HL-60 (cell line): ENCODE measurements around the gene KCNJ14.

Experiments used
- CTCF ChIP-seq: IDR thresholded peaks from one replicate; pipeline ENCODE4 v1.5.1; 2011; ENCODE audit warnings: low read length, control low read depth, inconsistent platforms; ENCODE audit not compliant: insufficient read depth
- GABPA ChIP-seq: IDR thresholded peaks from 2 replicates; pipeline ENCODE4 v1.6.1; 2012; ENCODE audit warnings: low read depth
- POLR2AphosphoS5 ChIP-seq: IDR thresholded peaks from 2 replicates; pipeline ENCODE4 v1.6.1; 2012; ENCODE audit warnings: low read depth
- REST ChIP-seq: IDR thresholded peaks from 2 replicates; pipeline ENCODE4 v1.6.1; 2012; ENCODE audit warnings: low read depth; ENCODE audit not compliant: insufficient replicate concordance
- SPI1 ChIP-seq: IDR thresholded peaks from 2 replicates; pipeline ENCODE4 v1.6.1; 2012; ENCODE audit warnings: low read depth, mild to moderate bottlenecking, borderline replicate concordance

GRCh38 chr19:48500830-48501493 lies 45.6 kb downstream of the KCNJ14 start:
- TF ChIP-seq CTCF (no peak), GABPA (no peak), POLR2AphosphoS5 (no peak), REST (no peak), SPI1 (no peak)
